NB4 (cell line): ENCODE results near the gene POMP.

Experiments used
- CTCF ChIP-seq: IDR thresholded peaks from one replicate; pipeline ENCODE4 v1.5.1; 2012; ENCODE audit warnings: low read depth, low read length
- MAX ChIP-seq: IDR thresholded peaks from 2 replicates; pipeline ENCODE4 v1.6.1; 2011; ENCODE audit warnings: low read depth, low read length
- POLR2A ChIP-seq: IDR thresholded peaks from 2 replicates; pipeline ENCODE4 v1.6.1; 2011; ENCODE audit warnings: mild to moderate bottlenecking; ENCODE audit not compliant: insufficient read length; ENCODE audit errors: extremely low read depth

- TF ChIP-seq CTCF (no peak), POLR2A (no peak), MAX (no peak)
These were observed 34.9 kb upstream of the POMP start for GRCh38 chr13:28623782-28624706.
